Ovary (tissue), 9 donors: ENCODE data around the gene CCAR1. TPM values are rescaled to one million over a fixed set of nuclear protein-coding genes. Genes with fewer than 3 reads are reported as not detected.
"Not testable (repeated sequence)": the region's sequence is repeated elsewhere in the genome, so short reads cannot be mapped to it uniquely, and the experiment has no call there.

ENCODE experiments used
- DNase-seq, 5 donors: peaks; one replicate each; pipeline ENCODE4 v3.0.0-alpha.2; 2019 to 2020
- H3K27ac ChIP-seq, 2 donors: fragments of 200-600 bp; one replicate each; pipeline versions ENCODE4 v1.5.1 to v1.8.0; 2019 to 2022
- H3K27me3 ChIP-seq: fragments of 200-600 bp; one replicate; pipeline ENCODE4 v1.8.0; 2022
- H3K36me3 ChIP-seq: fragments of 200-600 bp; sonication (generic); one replicate; pipeline ENCODE4 v1.5.1; 2019
- H3K4me1 ChIP-seq: one replicate; pipeline ENCODE4 v1.8.1; 2013; ENCODE audit warnings: mild to moderate bottlenecking, moderate library complexity; ENCODE audit not compliant: insufficient read depth
- H3K4me3 ChIP-seq: fragments of 200-600 bp; sonication (generic); one replicate; pipeline ENCODE4 v1.5.1; 2017
- H3K9me3 ChIP-seq, 2 donors: fragments of 200-600 bp in 1 of 2; sonication (generic) in 1 of 2; one replicate each; pipeline versions ENCODE4 v1.5.1 to v1.8.1; 2013 to 2019; ENCODE audit warnings: mild to moderate bottlenecking in 1 of 2, moderate library complexity in 1 of 2
- CTCF ChIP-seq, 3 donors: fragments of 450-650 bp in 2 of 3; fragments of 200-600 bp in 1 of 3; IDR thresholded peaks; one replicate each; pipeline versions ENCODE4 v1.5.1 to v1.8.0; 2016 to 2022; ENCODE audit warnings: antibody characterized with exemption in 3 of 3, mild to moderate bottlenecking in 1 of 3
- EP300 ChIP-seq: sonication (generic); formaldehyde crosslinking; IDR thresholded peaks from one replicate; pipeline ENCODE4 v1.6.1; 2017; ENCODE audit warnings: antibody characterized with exemption
- POLR2A ChIP-seq: fragments of 450-650 bp; IDR thresholded peaks from one replicate; pipeline ENCODE4 v1.6.1; 2017; ENCODE audit warnings: antibody characterized with exemption, mild to moderate bottlenecking, moderate library complexity
- WGBS, 3 donors: extraction: QIAGEN DNeasy Blood & Tissue Kit in 1 of 3; methylation state at CpG; one replicate each; pipeline versions ENCODE4 v1.1.5 to v1.1.7; 2013 to 2017; 5-methylcytosine and 5-hydroxymethylcytosine counted together
- intact Hi-C, 4 donors: fragments of 100-400 bp; cut with DNase I; formaldehyde crosslinking; loops; one replicate each; pipeline versions ENCODE4 v1.11.0 to v1.15.1; 2022 to 2023
- polyA plus RNA-seq, 2 donors: library from polyadenylated mRNA; stranded (reverse); fragments of 200-250 nt in 1 of 2; fragments of 350-450 nt in 1 of 2; fragmentation: Illumina TruSeq in 1 of 2; extraction: RNeasy Lipid Tissue Mini Kit (QIAGEN cat#74804) in 1 of 2; gene quantifications; one replicate each; pipeline ENCODE4 v1.2.3, GENCODE V29; 2013 to 2014
- total RNA-seq, 7 donors: library from RNA; depleted of rRNA in 2 of 7; stranded (reverse); fragments of >200 nt in 2 of 7; fragmentation: NEBNext Ultra II Directional in 3 of 7; extraction: Animal tissue kit (Norgen Biotek cat#: 25700) in 3 of 7; gene quantifications; one replicate each; pipeline versions ENCODE4 v1.1.0 to v1.2.4, GENCODE V29; 2016 to 2023
- donor health status: DM: no; HTN: no; CAD: no; lungs with moderate emphysema.
- donor health status: DM: no; HTN: no; CAD: no.
- donor health status: Bipolar disorder and iron deficiency.
- donor health status: DM: yes; HTN: yes; CAD: no.
- donor health status: DM: no; HTN: no; CAD: no.
- donor health status: DM: yes; HTN: yes; CAD: no.

The CCAR1 gene
- total and polyA plus RNA-seq, 9 donors: 22.0 to 65.4 (median 50.9) TPM

DNA sequence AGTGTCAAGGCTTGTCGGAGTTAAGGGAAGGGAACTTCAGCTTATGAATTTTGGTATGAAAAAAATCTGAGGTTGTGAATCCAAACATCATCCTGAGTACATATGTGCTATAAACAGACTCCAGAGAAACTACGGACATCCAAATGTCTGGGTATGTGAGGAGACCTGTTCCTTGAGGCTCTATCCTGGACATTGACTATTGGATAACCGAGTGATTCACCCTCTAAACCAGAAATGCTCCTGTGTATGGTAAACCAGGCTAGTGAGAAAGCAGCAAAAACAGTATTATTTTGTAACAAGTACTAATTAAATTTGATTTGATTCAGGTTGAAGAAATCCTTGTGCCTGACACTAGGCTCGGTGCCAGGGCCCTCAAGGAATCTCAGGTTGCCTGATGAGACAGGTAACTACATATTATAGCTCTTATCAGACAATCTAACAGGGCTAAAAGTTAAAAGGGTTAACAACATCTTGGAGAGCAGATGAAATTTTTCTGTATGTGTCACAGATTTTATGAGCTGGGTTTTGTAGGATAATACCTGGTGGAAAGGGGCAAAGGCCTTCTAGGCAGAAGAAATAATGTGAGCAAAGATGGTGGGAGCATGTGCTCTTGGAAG, 95.9 kb downstream of the CCAR1 start:
- TF ChIP-seq POLR2A (no peak), CTCF (IDR thresholded peaks at IDR 0.05) (no peak), EP300 (no peak)
- H3K36me3 ChIP-seq: no peaks in the 10 kb centered on the region
- H3K9me3 ChIP-seq: no peaks in the 10 kb centered on the region
- no peak overlapping the region for H3K27ac ChIP-seq
- H3K4me3 ChIP-seq: no peak overlapping the region
- DNase-seq: no peak
- WGBS, 3 donors: 49 to 50% (median 50%) methylated on average over 4 of the region's 4 CpGs
- intact Hi-C loops: no loop called here
- no peaks in the 10 kb centered on the region for H3K4me1 ChIP-seq
- no peaks in the 10 kb centered on the region for H3K27me3 ChIP-seq

GRCh38 chr10:68820359-68820758, 99.3 kb downstream of the CCAR1 start:
- H3K27me3 ChIP-seq, H3K4me3 ChIP-seq, intact Hi-C loops, H3K9me3 ChIP-seq, H3K36me3 ChIP-seq, H3K27ac ChIP-seq, DNase-seq, H3K4me1 ChIP-seq: not testable (repeated sequence)
- 91 to 100% (median 93%) methylated on average over 1 of the region's 1 CpG for WGBS, 3 donors

DNA sequence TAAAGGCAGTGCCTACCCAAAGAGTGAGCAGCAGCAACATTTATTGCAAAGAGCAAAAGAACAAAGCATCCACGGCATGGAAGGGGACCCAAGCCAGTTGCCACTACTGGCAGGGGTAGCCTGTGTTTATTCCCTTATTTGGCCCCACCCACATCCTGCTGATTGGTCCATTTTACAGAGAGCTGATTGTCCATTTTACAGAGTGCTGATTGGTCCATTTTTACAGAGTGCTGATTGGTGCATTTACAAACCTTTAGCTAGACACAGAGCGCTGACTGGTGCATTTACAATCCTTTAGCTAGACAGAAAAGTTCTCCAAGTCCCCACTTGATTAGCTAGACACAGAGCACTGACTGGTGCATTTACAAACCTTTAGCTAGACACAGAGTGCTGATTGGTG, 101.6 kb downstream of the CCAR1 start:
- H3K4me3 ChIP-seq, DNase-seq, H3K9me3 ChIP-seq, H3K27me3 ChIP-seq, H3K36me3 ChIP-seq, intact Hi-C loops, H3K27ac ChIP-seq, H3K4me1 ChIP-seq: not testable (repeated sequence)
- WGBS, 3 donors: 80 to 90% (median 87%) methylated on average over 2 of the region's 2 CpGs

DNA sequence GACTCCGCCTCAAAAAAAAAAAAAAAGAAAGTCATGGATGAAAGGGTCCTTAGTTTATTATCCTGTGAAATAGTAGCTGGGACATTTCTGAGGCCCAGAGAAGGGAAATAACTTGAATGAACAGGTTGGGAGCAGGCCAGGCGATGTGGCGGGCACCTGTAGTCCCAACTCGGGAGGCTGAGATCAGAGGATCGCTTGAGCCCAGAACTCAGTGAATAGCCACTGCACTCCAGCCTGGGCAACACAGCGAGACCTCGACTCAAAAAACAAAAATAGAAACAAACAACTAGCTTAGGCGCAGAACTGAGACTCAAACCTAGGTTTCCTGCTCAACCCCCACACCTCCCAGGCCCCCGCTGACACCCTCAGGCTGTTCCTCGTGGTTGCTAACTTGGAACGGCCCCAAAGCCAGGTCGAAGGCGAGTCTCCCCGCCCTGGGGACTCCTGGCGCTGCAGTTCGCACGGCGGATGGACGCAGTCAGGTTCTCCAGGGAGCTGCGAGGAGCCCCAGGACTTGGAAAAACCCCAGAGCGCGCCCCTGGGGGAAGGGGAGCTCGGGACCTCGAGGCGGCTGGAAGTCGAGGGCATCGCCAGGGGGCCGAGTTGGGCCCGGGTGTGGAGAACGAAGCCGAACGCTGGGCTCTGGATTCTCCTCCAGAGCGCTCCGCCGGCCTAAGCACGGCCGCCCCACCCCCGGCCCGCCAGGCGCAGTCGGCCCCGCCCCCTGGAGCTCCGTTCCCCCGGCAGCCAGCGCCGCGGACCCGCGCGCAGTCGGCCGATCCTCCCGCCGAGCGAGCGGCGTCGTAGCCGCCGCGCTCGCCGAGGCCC, 105.9 kb downstream of the CCAR1 start, which contains the start of gene STOX1:
STOX1 (plus strand) TSS at position 768 of the 828 bp plus-strand sequence. CDS start 93 bp downstream, outside the sequence.
- peaks cover 1% of the 10 kb centered on the region for H3K4me1 ChIP-seq
- H3K9me3 ChIP-seq: no peaks in the 10 kb centered on the region
- WGBS, 3 donors: 4 to 9% (median 6%) methylated on average over 29 to 63 of the region's 63 CpGs
- H3K36me3 ChIP-seq: no peaks in the 10 kb centered on the region
- no peaks in the 10 kb centered on the region for H3K27me3 ChIP-seq
- no peak within 1 kb of the TSS for H3K27ac ChIP-seq
- H3K4me3 ChIP-seq: peak within 1 kb of the TSS; percentile 61
- TF ChIP-seq EP300 (no peak), CTCF (IDR thresholded peaks at IDR 0.05) (no peak), POLR2A (no peak)
- DNase-seq: peak; percentile 29 to 72 (median 50)
- intact Hi-C loops: no loop called here

GRCh38 chr10:68827592-68827959, 106.5 kb downstream of the CCAR1 start:
- H3K9me3 ChIP-seq, H3K27me3 ChIP-seq, intact Hi-C loops, H3K27ac ChIP-seq, DNase-seq, H3K4me1 ChIP-seq, H3K36me3 ChIP-seq: not testable (repeated sequence)
- 0% methylated on average over 6 to 13 of the region's 58 CpGs; no CpG with 5 or more reads in 1 of the 3 donors for WGBS, 3 donors
- H3K4me3 ChIP-seq: peak overlapping the region; percentile 61

DNA sequence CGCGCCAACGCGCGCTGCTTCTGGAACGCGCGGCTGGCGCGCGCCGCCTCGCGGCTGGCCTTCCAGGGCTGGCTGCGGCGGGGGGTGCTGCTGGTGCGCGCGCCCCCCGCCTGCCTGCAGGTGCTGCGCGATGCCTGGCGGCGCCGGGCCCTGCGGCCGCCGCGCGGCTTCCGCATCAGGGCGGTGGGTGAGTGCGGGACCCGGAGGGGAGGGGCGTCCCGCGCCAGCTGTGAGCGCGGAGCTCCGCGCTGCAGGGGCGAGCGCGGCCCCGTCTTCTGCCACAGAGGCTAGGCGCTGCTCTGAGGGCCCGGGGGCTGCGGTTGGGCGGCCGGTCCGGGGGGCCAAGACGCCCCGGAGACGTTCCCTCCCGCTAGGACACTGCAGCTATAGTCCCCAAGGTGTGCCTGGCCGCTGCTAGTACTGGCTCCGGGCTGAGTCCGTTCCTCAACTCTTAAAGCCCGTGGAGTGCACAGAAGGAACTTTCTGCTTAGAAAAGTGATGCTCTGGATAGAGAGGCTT, 107.1 kb downstream of the CCAR1 start:
- WGBS, 3 donors: 0 to 1% (median 1%) methylated on average over 11 to 32 of the region's 59 CpGs
- H3K27me3 ChIP-seq, H3K9me3 ChIP-seq, H3K27ac ChIP-seq, H3K36me3 ChIP-seq, H3K4me1 ChIP-seq, intact Hi-C loops: not testable (repeated sequence)
- H3K4me3 ChIP-seq: peak overlapping the region; percentile 35
- peak in 4 of 5 donors; percentile 18 to 43 (median 25) for DNase-seq
